ENCODE data around the gene C19orf53. TPM values are rescaled to one million over a fixed set of nuclear protein-coding genes. Genes with fewer than 3 reads are reported as not detected.
"Not testable (repeated sequence)": the region's sequence is repeated elsewhere in the genome, so short reads cannot be mapped to it uniquely, and the experiment has no call there.

C19orf53 gene
- total RNA-seq, 1 donor from 2014 or later: 163 TPM

GRCh38 chr19:13770013-13770635, 4.1 kb upstream of the C19orf53 start:
- DNase-seq (ENCODE audit: low spot score in 2 of 2): no peak
- H3K36me3 ChIP-seq: peaks cover 29 to 39% of the 10 kb centered on the region in 2 donors
- no peak overlapping the region for H3K4me3 ChIP-seq
- TF ChIP-seq, protein P1, sequence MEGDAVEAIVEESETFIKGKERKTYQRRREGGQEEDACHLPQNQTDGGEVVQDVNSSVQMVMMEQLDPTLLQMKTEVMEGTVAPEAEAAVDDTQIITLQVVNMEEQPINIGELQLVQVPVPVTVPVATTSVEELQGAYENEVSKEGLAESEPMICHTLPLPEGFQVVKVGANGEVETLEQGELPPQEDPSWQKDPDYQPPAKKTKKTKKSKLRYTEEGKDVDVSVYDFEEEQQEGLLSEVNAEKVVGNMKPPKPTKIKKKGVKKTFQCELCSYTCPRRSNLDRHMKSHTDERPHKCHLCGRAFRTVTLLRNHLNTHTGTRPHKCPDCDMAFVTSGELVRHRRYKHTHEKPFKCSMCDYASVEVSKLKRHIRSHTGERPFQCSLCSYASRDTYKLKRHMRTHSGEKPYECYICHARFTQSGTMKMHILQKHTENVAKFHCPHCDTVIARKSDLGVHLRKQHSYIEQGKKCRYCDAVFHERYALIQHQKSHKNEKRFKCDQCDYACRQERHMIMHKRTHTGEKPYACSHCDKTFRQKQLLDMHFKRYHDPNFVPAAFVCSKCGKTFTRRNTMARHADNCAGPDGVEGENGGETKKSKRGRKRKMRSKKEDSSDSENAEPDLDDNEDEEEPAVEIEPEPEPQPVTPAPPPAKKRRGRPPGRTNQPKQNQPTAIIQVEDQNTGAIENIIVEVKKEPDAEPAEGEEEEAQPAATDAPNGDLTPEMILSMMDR (IDR thresholded peaks at IDR 0.05): no peak
- H3K27me3 ChIP-seq: no peaks in the 10 kb centered on the region
- no peaks in the 10 kb centered on the region for H3K9me3 ChIP-seq
- intact Hi-C loops (cut with DNase I): loop anchor here (5.0 kb wide), 1 partner anchor 38 kb away; no protein-coding TSS in a partner anchor
- H3K27ac ChIP-seq: no peak overlapping the region
- H3K4me1 ChIP-seq: peaks cover 0 to 16% of the 10 kb centered on the region in 2 donors

- H3K4me1 ChIP-seq: peaks cover 12 to 36% of the 10 kb centered on the region in 2 donors
- intact Hi-C loops (cut with DNase I): no loop called here
- no peak for DNase-seq (ENCODE audit: low spot score in 2 of 2)
These were observed 4.1 kb downstream of the C19orf53 start for GRCh38 chr19:13778398-13778797.

GRCh38 chr19:13778847-13779246, 4.6 kb downstream of the C19orf53 start:
- Histone ChIP-seq H3K36me3 (peaks cover 31 to 33% of the 10 kb centered on the region in 2 donors), H3K4me1 (peaks cover 12 to 33% of the 10 kb centered on the region in 2 donors), H3K27me3 (no peaks in the 10 kb centered on the region), H3K27ac (no peak overlapping the region), H3K4me3 (no peak overlapping the region), H3K9me3 (no peaks in the 10 kb centered on the region)
- TF ChIP-seq, protein P1 (IDR thresholded peaks at IDR 0.05): no peak
- intact Hi-C loops (cut with DNase I): no loop called here
- DNase-seq (ENCODE audit: low spot score in 2 of 2): no peak

More at GRCh38 chr19:13778398-13778797, 4.1 kb downstream of the C19orf53 start:
- Histone ChIP-seq H3K9me3 (no peaks in the 10 kb centered on the region), H3K27ac (no peak overlapping the region), H3K4me3 (no peak overlapping the region), H3K36me3 (peaks cover 31 to 33% of the 10 kb centered on the region in 2 donors), H3K27me3 (no peaks in the 10 kb centered on the region)
- TF ChIP-seq, protein P1 (IDR thresholded peaks at IDR 0.05): no peak

DNA sequence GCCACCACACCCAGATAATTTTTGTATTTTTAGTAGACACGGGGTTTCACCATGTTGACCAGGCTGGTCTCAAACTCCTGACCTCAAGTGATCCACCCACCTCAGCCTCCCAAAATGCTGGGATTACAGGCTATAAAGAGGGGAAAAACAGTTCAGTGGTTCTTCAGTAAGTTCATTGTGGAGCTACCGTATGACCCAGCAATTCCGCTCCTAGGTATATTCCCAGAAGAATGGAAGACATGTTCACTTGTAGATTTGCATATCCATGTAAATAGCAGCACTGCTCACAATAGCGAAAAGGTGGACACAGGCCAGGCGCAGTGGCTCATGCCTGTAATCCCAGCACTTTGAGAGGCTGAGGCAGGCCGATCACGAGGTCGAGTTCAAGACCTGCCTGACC, 5.5 kb downstream of the C19orf53 start:
- H3K4me3 ChIP-seq; H3K27ac ChIP-seq; DNase-seq (ENCODE audit: low spot score in 2 of 2); H3K27me3 ChIP-seq; H3K9me3 ChIP-seq: not testable (repeated sequence)
- intact Hi-C loops (cut with DNase I): loop anchor here (2.0 to 10.0 kb wide), 4 partner anchors 15 to 295 kb away; partner anchors contain the start of genes MISP3, MRI1 and ZSWIM4
- Histone ChIP-seq H3K36me3 (peaks cover 31 to 33% of the 10 kb centered on the region in 2 donors), H3K4me1 (peaks cover 15 to 37% of the 10 kb centered on the region in 2 donors)

DNA sequence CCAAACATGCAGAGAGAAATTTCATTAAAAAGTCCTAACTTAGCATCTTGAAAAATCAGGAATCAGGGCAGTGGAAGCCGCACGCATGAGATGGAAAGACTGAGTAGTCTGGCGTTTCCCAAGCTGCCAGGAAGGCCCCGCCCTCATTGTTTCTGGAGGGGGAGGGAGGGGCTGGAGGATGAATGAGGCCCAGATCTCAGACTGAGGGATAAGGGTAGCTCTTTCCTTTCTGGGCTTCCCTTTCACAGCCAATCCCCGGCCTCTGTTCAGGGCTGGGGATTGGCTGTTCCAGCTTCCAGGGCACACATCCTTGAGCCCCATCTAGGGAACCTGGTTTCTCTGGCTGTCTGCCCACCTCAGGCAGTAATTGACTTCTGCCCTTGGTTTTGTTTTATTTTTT, 7.3 kb downstream of the C19orf53 start:
- no peaks in the 10 kb centered on the region for H3K27me3 ChIP-seq
- peak; percentile 60 to 96 for DNase-seq (ENCODE audit: low spot score in 2 of 2)
- TF ChIP-seq, protein P1 (IDR thresholded peaks at IDR 0.05): no peak
- H3K4me3 ChIP-seq: no peak overlapping the region
- H3K27ac ChIP-seq: peak overlapping the region; percentile 77 to 85
- H3K4me1 ChIP-seq: peaks cover 15 to 28% of the 10 kb centered on the region in 2 donors
- intact Hi-C loops (cut with DNase I): loop anchor here (2.0 to 10.0 kb wide), 4 partner anchors 13 to 293 kb away; partner anchors contain the start of genes MISP3, MRI1 and ZSWIM4
- H3K9me3 ChIP-seq: no peaks in the 10 kb centered on the region
- H3K36me3 ChIP-seq: peaks cover 28 to 31% of the 10 kb centered on the region in 2 donors

GRCh38 chr19:13782537-13782936, 8.3 kb downstream of the C19orf53 start:
- Histone ChIP-seq H3K4me1 (peaks cover 15 to 35% of the 10 kb centered on the region in 2 donors), H3K27ac (peak overlapping the region; percentile 77 to 85), H3K27me3 (no peaks in the 10 kb centered on the region), H3K4me3 (no peak overlapping the region), H3K36me3 (peaks cover 20 to 21% of the 10 kb centered on the region in 2 donors), H3K9me3 (no peaks in the 10 kb centered on the region)
- intact Hi-C loops (cut with DNase I): loop anchor here (1.0 to 10.0 kb wide), 2 partner anchors 82 to 292 kb away; partner anchors contain the start of gene MISP3
- TF ChIP-seq, protein P1 (IDR thresholded peaks at IDR 0.05): no peak
- DNase-seq (ENCODE audit: low spot score in 2 of 2): no peak

All from ascending aorta (tissue), 2 donors.